GM12878 (cell line): ENCODE measurements around the gene HRCT1. TPM values are rescaled to one million over a fixed set of nuclear protein-coding genes. Genes with fewer than 3 reads are reported as not detected.

Source experiments
- ATAC-seq: fragments of 200-7000 bp; cut with Tn5 transposase; 3 replicates; pipeline ENCODE4 v1.9.1; 2020; ENCODE audit warnings: mild to moderate bottlenecking, moderate library complexity
- BruUV-seq: library from RNA; stranded (reverse); fragments of 400-500 nt; replicated peaks from 2 replicates; lab custom pipeline; 2021; lab: Mats Ljungman, UMichigan
- CTCF ChIA-PET: fragments of 300-600 bp; sonication (Branson Sonifier 250); formaldehyde crosslinking; extraction: SDS; loops from one replicate; lab custom pipeline; 2021; ENCODE audit warnings: inconsistent platforms; lab: Yijun Ruan, JAX
- POLR2A ChIA-PET: fragments of 350-600 bp; formaldehyde crosslinking; extraction: SDS; loops from one replicate; lab custom pipeline; 2021; ENCODE audit warnings: inconsistent platforms; lab: Charles Lee
- RAD21 ChIA-PET: fragments of 300-600 bp; sonication (Branson Sonifier 250); formaldehyde crosslinking; loops from one replicate; lab custom pipeline; 2023; ENCODE audit warnings: antibody characterized with exemption; ENCODE audit not compliant: unreplicated experiment; lab: Charles Lee
- SMC1A ChIA-PET: fragments of 300-600 bp; sonication (Branson Sonifier 250); formaldehyde crosslinking; loops from one replicate; lab custom pipeline; 2023; ENCODE audit not compliant: unreplicated experiment, uncharacterized antibody; lab: Charles Lee
- DNase-seq: peaks from one replicate; pipeline ENCODE4 v3.0.0-alpha.2; 2011; ENCODE audit warnings: low read depth, low spot score
- FAIRE-seq: peaks from 3 replicates; lab custom pipeline; 2011; peaks lifted over from hg19 to GRCh38; lab: Jason Lieb, UNC
- H2AFZ ChIP-seq: 2 replicates; pipeline ENCODE4 v1.6.0; 2011; ENCODE audit warnings: low read depth, low read length, control low read depth; ENCODE audit not compliant: control insufficient read depth
- H3K27ac ChIP-seq: 2 replicates; pipeline ENCODE4 v1.5.1; 2011; ENCODE audit warnings: control low read depth; ENCODE audit not compliant: control insufficient read depth, insufficient read depth
- H3K27me3 ChIP-seq, 2 experiments: replicated peaks in 1 of 2; 2 replicates each; pipeline versions ENCODE4 v1.6.0 to v1.6.1; 2011; ENCODE audit warnings: low read length in 1 of 2; ENCODE audit not compliant: control insufficient read depth in 2 of 2, insufficient read depth in 2 of 2
- H3K36me3 ChIP-seq, 2 experiments: 2 replicates each; pipeline ENCODE4 v1.5.1; 2011; ENCODE audit warnings: low read length in 1 of 2; ENCODE audit not compliant: control insufficient read depth in 2 of 2, insufficient read depth in 2 of 2
- H3K4me1 ChIP-seq: 2 replicates; pipeline ENCODE4 v1.6.1; 2011; ENCODE audit warnings: mild to moderate bottlenecking, low read length, moderate library complexity, mixed read lengths; ENCODE audit not compliant: control insufficient read depth, insufficient read depth
- H3K4me2 ChIP-seq: 2 replicates; pipeline ENCODE4 v1.6.0; 2011; ENCODE audit warnings: control low read depth; ENCODE audit not compliant: control insufficient read depth, insufficient read depth
- H3K4me3 ChIP-seq: fragments of 200-600 bp; sonication (generic); 2 replicates; pipeline ENCODE4 v1.5.1; 2016
- H3K79me2 ChIP-seq: 2 replicates; pipeline ENCODE4 v1.6.0; 2011; ENCODE audit warnings: low read length; ENCODE audit not compliant: control insufficient read depth, insufficient read depth
- H3K9ac ChIP-seq: 2 replicates; pipeline ENCODE4 v1.8.0; 2011; ENCODE audit warnings: low read length, control low read depth, mixed read lengths; ENCODE audit not compliant: control insufficient read depth, insufficient read depth
- H3K9me3 ChIP-seq: replicated peaks from 3 replicates; pipeline ENCODE4 v1.5.1; 2011; ENCODE audit warnings: mild to moderate bottlenecking, low read length; ENCODE audit not compliant: control insufficient read depth, insufficient read depth
- H4K20me1 ChIP-seq: 2 replicates; pipeline ENCODE4 v1.6.0; 2011; ENCODE audit not compliant: control insufficient read depth, insufficient read depth
- CEBPZ ChIP-seq: fragments of 150-350 bp; IDR thresholded peaks from 2 replicates; pipeline ENCODE4 v1.6.1; 2016; ENCODE audit warnings: low read depth, low read length
- CUX1 ChIP-seq: IDR thresholded peaks from 2 replicates; pipeline ENCODE4 v1.6.1; 2012; ENCODE audit warnings: improper control_type of control experiment, low read depth, low read length; ENCODE audit not compliant: insufficient replicate concordance
- ESRRA ChIP-seq: IDR thresholded peaks from 2 replicates; pipeline ENCODE4 v1.6.1; 2012; ENCODE audit warnings: mild to moderate bottlenecking, low read length, improper control_type of control experiment
- IRF3 ChIP-seq: fragments of 450-650 bp; IDR thresholded peaks from 2 replicates; pipeline ENCODE4 v1.6.1; 2014; ENCODE audit warnings: mild to moderate bottlenecking
- MAX ChIP-seq: IDR thresholded peaks from 2 replicates; pipeline ENCODE4 v1.6.1; 2012; ENCODE audit warnings: low read depth, low read length, improper control_type of control experiment
- NR2F1 ChIP-seq: fragments of 450-650 bp; conservative IDR thresholded peaks from 2 replicates; pipeline ENCODE4 v1.6.1; 2017; ENCODE audit warnings: mild to moderate bottlenecking
- PKNOX1 ChIP-seq: fragments of 450-650 bp; IDR thresholded peaks from 2 replicates; pipeline ENCODE4 v1.6.1; 2016; ENCODE audit warnings: mild to moderate bottlenecking
- POLR2AphosphoS5 ChIP-seq: IDR thresholded peaks from 2 replicates; pipeline ENCODE4 v1.6.1; 2011; ENCODE audit warnings: mild to moderate bottlenecking, low read length, inconsistent platforms
- SUZ12 ChIP-seq: fragments of 200-600 bp; sonication (generic); IDR thresholded peaks from one replicate; pipeline ENCODE4 v1.6.1; 2018; ENCODE audit warnings: antibody characterized with exemption, mild to moderate bottlenecking; ENCODE audit not compliant: unreplicated experiment
- WGBS: methylation state at CpG from one replicate; pipeline ENCODE4 v1.1.6; 2016; ENCODE audit warnings: low lambda C conversion rate; ENCODE audit not compliant: insufficient replicate concordance, insufficient coverage; ENCODE audit errors: missing lambda C conversion rate; 5-methylcytosine and 5-hydroxymethylcytosine counted together
- in situ Hi-C: fragments of 300-500 bp; cut with MboI; formaldehyde crosslinking; loops from 9 replicates; pipeline ENCODE4 v1.14.3; 2018; ENCODE audit warnings: mixed read lengths
- intact Hi-C: fragments of 100-400 bp; cut with micrococcal nuclease; formaldehyde crosslinking; loops from one replicate; pipeline ENCODE4 v1.14.2; 2022; ENCODE audit not compliant: unreplicated experiment
- polyA plus RNA-seq, 11 experiments: library from polyadenylated mRNA; depleted of rRNA in 4 of 11; unstranded in 6 of 11; stranded (reverse) in 5 of 11; fragments of >200 nt; fragmentation: Nextera tagmentation in 4 of 11; fragmentation: Illumina TruSeq in 1 of 11; extraction: Ambion mirVana in 4 of 11; extraction: Trizol in 1 of 11; gene quantifications; 1 replicate in 1 of 11; 2 replicates in 10 of 11; pipeline versions ENCODE4 v1.2.1 to v1.2.3, GENCODE V29; 2011 to 2016; ENCODE audit warnings: inconsistent platforms in 2 of 11, missing spikeins in 2 of 11, low read depth in 1 of 11
- total RNA-seq, 4 experiments: library from RNA; depleted of rRNA in 3 of 4; stranded (reverse); fragments of >200 nt in 3 of 4; fragmentation: Illumina TruSeq in 1 of 4; extraction: Trizol in 1 of 4; gene quantifications; 2 replicates each; pipeline versions ENCODE4 v1.2.1 to v1.2.3, GENCODE V29; 2013 to 2021

Gene HRCT1
- total and polyA plus RNA-seq, 10 of the 15 experiments (the other 5 are each of a cell fraction or from before 2014, with no cell fraction given), result not detected

- FAIRE-seq (no peak), DNase-seq (no peak), ATAC-seq (no peak)
- intact Hi-C loops (no loop called here), in situ Hi-C loops (no loop called here)
- H2AFZ ChIP-seq, result no peak overlapping the region
- H3K27me3 ChIP-seq, result no peaks in the 10 kb centered on the region
- ChIA-PET POLR2A (no interaction called here), SMC1A (no interaction called here), RAD21 (no interaction called here), CTCF (interaction anchor here (0.8 to 1.8 kb wide), 2 partner anchors 10 to 61 kb away, joined by 3 to 5 read pairs; no protein-coding TSS in a partner anchor)
- WGBS, result 55% methylated on average over 7 of the region's 7 CpGs
- H3K9ac ChIP-seq, result no peak overlapping the region
- no peak overlapping the region for H3K4me2 ChIP-seq
- H3K4me3 ChIP-seq, result no peak overlapping the region
- TF ChIP-seq IRF3 (no peak), SUZ12 (no peak), ESRRA (no peak), POLR2AphosphoS5 (no peak), PKNOX1 (no peak), CUX1 (no peak), NR2F1 (no peak), MAX (no peak), CEBPZ (no peak)
- H3K9me3 ChIP-seq, result no peaks in the 10 kb centered on the region
- no peaks in the 10 kb centered on the region for H3K36me3 ChIP-seq
- H3K27ac ChIP-seq, result no peak overlapping the region
- H3K79me2 ChIP-seq, result no peaks in the 10 kb centered on the region
- H4K20me1 ChIP-seq, result no peaks in the 10 kb centered on the region
- peaks cover 3% of the 10 kb centered on the region for H3K4me1 ChIP-seq
- no TSS peak for BruUV-seq
Measured at GRCh38 chr9:35935755-35936509, 29.9 kb downstream of the HRCT1 start.
